ENCODE data around the gene TGFBR3.

Gene TGFBR3

GRCh38 chr1:91640877-91641526 is 244.9 kb downstream of the TGFBR3 start:
- no peak for DNase-seq (ENCODE audit: low read depth in 2 of 2)

- no peak for DNase-seq (ENCODE audit: low read depth in 2 of 2)
Measured at GRCh38 chr1:91637539-91637994, 248.4 kb downstream of the TGFBR3 start.

- DNase-seq (ENCODE audit: low read depth in 2 of 2): no peak
Measured at GRCh38 chr1:91635763-91636162, 250.2 kb downstream of the TGFBR3 start.

- no peak for DNase-seq (ENCODE audit: low read depth in 2 of 2)
Measured at GRCh38 chr1:91633438-91633837, 252.5 kb downstream of the TGFBR3 start.

- DNase-seq (ENCODE audit: low read depth in 2 of 2): no peak
Measured at GRCh38 chr1:91631718-91632330, 254.1 kb downstream of the TGFBR3 start.

- DNase-seq (ENCODE audit: low read depth in 2 of 2): no peak
Measured at GRCh38 chr1:91630803-91631202, 255.1 kb downstream of the TGFBR3 start.

All from fibroblast of skin of left quadriceps (primary cell).